BLaER1 treated with 17β-estradiol and CSF1 and Interleukin-3, amounts not matched to agents 10 nM and 100 nM (cell line): ENCODE measurements around the gene AHRR.
A peak's percentile ranks its signal among the peaks of the same experiment; 100 is the strongest.
"Not testable (repeated sequence)": the region's sequence is repeated elsewhere in the genome, so short reads cannot be mapped to it uniquely, and the experiment has no call there.

Source experiments
- H3K27ac ChIP-seq, 11 experiments: shearing (Covaris generic); formaldehyde crosslinking; 2 replicates each; pipeline ENCODE4 v1.8.1; 2022
- H3K27me3 ChIP-seq, 11 experiments: shearing (Covaris generic); formaldehyde crosslinking; 2 replicates each; pipeline ENCODE4 v1.8.1; 2022
- H3K36me3 ChIP-seq, 11 experiments: shearing (Covaris generic); formaldehyde crosslinking; 2 replicates each; pipeline ENCODE4 v1.8.1; 2022
- H3K4me1 ChIP-seq, 10 experiments: shearing (Covaris generic); formaldehyde crosslinking; 2 replicates each; pipeline ENCODE4 v1.8.1; 2022
- H3K4me2 ChIP-seq, 11 experiments: shearing (Covaris generic); formaldehyde crosslinking; 2 replicates each; pipeline ENCODE4 v1.8.1; 2022
- H3K4me3 ChIP-seq, 10 experiments: shearing (Covaris generic); formaldehyde crosslinking; 2 replicates each; pipeline ENCODE4 v1.8.1; 2022
- H3K9ac ChIP-seq, 11 experiments: shearing (Covaris generic); formaldehyde crosslinking; 2 replicates each; pipeline ENCODE4 v1.8.1; 2022
- H3K9me3 ChIP-seq, 11 experiments: shearing (Covaris generic); formaldehyde crosslinking; replicated peaks in 1 of 11; 2 replicates each; pipeline ENCODE4 v1.8.1; 2022
- H4K20me1 ChIP-seq, 11 experiments: shearing (Covaris generic); formaldehyde crosslinking; 2 replicates each; pipeline ENCODE4 v1.8.1; 2022
- Cebpa-rat ChIP-seq, 11 experiments: shearing (Covaris generic); IDR thresholded peaks; 2 replicates each; pipeline ENCODE4 v1.8.1; 2022

The AHRR gene

GRCh38 chr5:376799-377325 is 55.3 kb downstream of the AHRR start:
- Histone ChIP-seq H4K20me1 (peaks cover 0 to 35% (median 0%) of the 10 kb centered on the region in 11 experiments; a peak in 5 of 22 replicates), H3K9me3 (peaks cover 0 to 18% (median 6%) of the 10 kb centered on the region in 11 experiments; a peak in 14 of 22 replicates), H3K4me1 (peaks cover 42 to 67% (median 61%) of the 10 kb centered on the region in 10 experiments), H3K27me3 (peaks cover 30 to 50% (median 36%) of the 10 kb centered on the region in 11 experiments), H3K4me2 (peak overlapping the region in 4 of 11 experiments; percentile 0 to 95 (median 52); a peak in 5 of 22 replicates), H3K36me3 (no peaks in the 10 kb centered on the region), H3K27ac (no peak overlapping the region), H3K9ac (no peak overlapping the region), H3K4me3 (no peak overlapping the region)
- no peak for TF ChIP-seq Cebpa-rat (IDR thresholded peaks at IDR 0.05)

- H3K27ac ChIP-seq: no peak overlapping the region
- no peak overlapping the region for H3K4me3 ChIP-seq
- peaks cover 0 to 24% (median 12%) of the 10 kb centered on the region in 11 experiments; a peak in 14 of 22 replicates for H3K9me3 ChIP-seq
- peak overlapping the region in 4 of 11 experiments; percentile 7 to 13 (median 10); a peak in 6 of 22 replicates for H3K4me2 ChIP-seq
- H3K27me3 ChIP-seq: peaks cover 30 to 50% (median 36%) of the 10 kb centered on the region in 11 experiments
- H3K4me1 ChIP-seq: peaks cover 36 to 61% (median 55%) of the 10 kb centered on the region in 10 experiments
- H3K9ac ChIP-seq: no peak overlapping the region
- peaks cover 0 to 29% (median 0%) of the 10 kb centered on the region in 11 experiments; a peak in 5 of 22 replicates for H4K20me1 ChIP-seq
- TF ChIP-seq Cebpa-rat (IDR thresholded peaks at IDR 0.05): no peak
- no peaks in the 10 kb centered on the region for H3K36me3 ChIP-seq
Measured at GRCh38 chr5:377326-377981, 55.9 kb downstream of the AHRR start.

GRCh38 chr5:378301-378891 is 56.9 kb downstream of the AHRR start:
- Histone ChIP-seq H3K9me3 (peaks cover 5 to 25% (median 12%) of the 10 kb centered on the region in 11 experiments; a peak in 14 of 22 replicates), H3K4me1 (peaks cover 26 to 52% (median 46%) of the 10 kb centered on the region in 10 experiments), H3K27ac (no peak overlapping the region), H3K4me2 (peak overlapping the region in 10 of 11 experiments; percentile 7 to 34 (median 17); a peak in 10 of 22 replicates), H3K4me3 (no peak overlapping the region), H3K27me3 (peaks cover 25 to 40% (median 29%) of the 10 kb centered on the region in 11 experiments), H4K20me1 (peaks cover 0 to 19% (median 0%) of the 10 kb centered on the region in 11 experiments; a peak in 4 of 22 replicates), H3K9ac (no peak overlapping the region), H3K36me3 (no peaks in the 10 kb centered on the region)
- TF ChIP-seq Cebpa-rat (IDR thresholded peaks at IDR 0.05): no peak

- H4K20me1 ChIP-seq: peaks cover 0 to 16% (median 0%) of the 10 kb centered on the region in 11 experiments; a peak in 4 of 22 replicates
- peaks cover 17 to 32% (median 21%) of the 10 kb centered on the region in 11 experiments for H3K27me3 ChIP-seq
- no peaks in the 10 kb centered on the region for H3K36me3 ChIP-seq
- H3K9ac ChIP-seq: no peak overlapping the region
- H3K9me3 ChIP-seq: peaks cover 5 to 25% (median 12%) of the 10 kb centered on the region in 11 experiments; a peak in 14 of 22 replicates
- no peak for TF ChIP-seq Cebpa-rat (IDR thresholded peaks at IDR 0.05)
- H3K4me1 ChIP-seq: peaks cover 19 to 44% (median 38%) of the 10 kb centered on the region in 10 experiments
- H3K4me2 ChIP-seq: peak overlapping the region in 5 of 11 experiments; percentile 16 to 34 (median 24); a peak in 6 of 22 replicates
- no peak overlapping the region for H3K4me3 ChIP-seq
- H3K27ac ChIP-seq: no peak overlapping the region
Measured at GRCh38 chr5:378976-379742, 57.6 kb downstream of the AHRR start.

- H3K27me3 ChIP-seq: peaks cover under 1 to 16% (median 5%) of the 10 kb centered on the region in 11 experiments; a peak in 14 of 22 replicates
- no peaks in the 10 kb centered on the region; a peak in 1 of 22 replicates for H4K20me1 ChIP-seq
- H3K27ac ChIP-seq: no peak overlapping the region
- no peak overlapping the region for H3K9ac ChIP-seq
- 0 out of 22 replicates have a peak overlapping the region, but pooled peaks of 2 of the 11 experiments have one; percentile 1 to 31 for H3K4me2 ChIP-seq
- H3K9me3 ChIP-seq: peaks cover 15 to 39% (median 28%) of the 10 kb centered on the region in 11 experiments
- no peak overlapping the region for H3K4me3 ChIP-seq
- no peak for TF ChIP-seq Cebpa-rat (IDR thresholded peaks at IDR 0.05)
- H3K36me3 ChIP-seq: peaks cover 0 to 7% (median 0%) of the 10 kb centered on the region in 11 experiments; a peak in 10 of 22 replicates
- H3K4me1 ChIP-seq: peaks cover 2 to 28% (median 21%) of the 10 kb centered on the region in 10 experiments; a peak in 18 of 20 replicates
Measured at GRCh38 chr5:380701-381309, 59.3 kb downstream of the AHRR start.

GRCh38 chr5:383066-383465 is 61.6 kb downstream of the AHRR start:
- no peak overlapping the region for H3K9ac ChIP-seq
- H3K4me3 ChIP-seq: no peak overlapping the region
- H3K27me3 ChIP-seq: no peaks in the 10 kb centered on the region
- no peaks in the 10 kb centered on the region for H4K20me1 ChIP-seq
- peaks cover 0 to 7% (median 3%) of the 10 kb centered on the region in 11 experiments; a peak in 11 of 22 replicates for H3K36me3 ChIP-seq
- no peak overlapping the region for H3K27ac ChIP-seq
- TF ChIP-seq Cebpa-rat (IDR thresholded peaks at IDR 0.05): no peak
- peaks cover 24 to 50% (median 36%) of the 10 kb centered on the region in 11 experiments for H3K9me3 ChIP-seq
- H3K4me2 ChIP-seq: no peak overlapping the region
- peaks cover 6 to 20% (median 16%) of the 10 kb centered on the region in 10 experiments for H3K4me1 ChIP-seq

- no peak for TF ChIP-seq Cebpa-rat (IDR thresholded peaks at IDR 0.05)
- no peak overlapping the region for H3K27ac ChIP-seq
- H3K36me3 ChIP-seq: peaks cover 0 to 7% (median 3%) of the 10 kb centered on the region in 11 experiments; a peak in 11 of 22 replicates
- H3K4me3 ChIP-seq: no peak overlapping the region
- H4K20me1 ChIP-seq: no peaks in the 10 kb centered on the region
- H3K4me1 ChIP-seq: peaks cover 12 to 23% (median 17%) of the 10 kb centered on the region in 10 experiments
- no peak overlapping the region for H3K4me2 ChIP-seq
- peaks cover 24 to 50% (median 36%) of the 10 kb centered on the region in 11 experiments for H3K9me3 ChIP-seq
- H3K27me3 ChIP-seq: no peaks in the 10 kb centered on the region
- no peak overlapping the region for H3K9ac ChIP-seq
Measured at GRCh38 chr5:383621-384020, 62.1 kb downstream of the AHRR start.

GRCh38 chr5:384576-384975 is 63.1 kb downstream of the AHRR start:
- not testable (repeated sequence) for H3K36me3 ChIP-seq, H3K4me2 ChIP-seq, H3K4me3 ChIP-seq, H3K27ac ChIP-seq, H3K27me3 ChIP-seq, H4K20me1 ChIP-seq, H3K9ac ChIP-seq
- Histone ChIP-seq H3K4me1 (peaks cover 17 to 27% (median 22%) of the 10 kb centered on the region in 10 experiments), H3K9me3 (peaks cover 24 to 50% (median 36%) of the 10 kb centered on the region in 11 experiments)
